OCI-LY7 (cell line): Measurements from ENCODE around the gene SMOC1. TPM values are rescaled to one million over a fixed set of nuclear protein-coding genes. Genes with fewer than 3 reads are reported as not detected.

Experiments used
- BruUV-seq: library from RNA; stranded (reverse); fragments of 400-500 nt; replicated peaks from 2 replicates; lab custom pipeline; 2021; lab: Mats Ljungman, UMichigan
- CTCF ChIA-PET: fragments of 300-600 bp; sonication (Branson Sonifier 250); formaldehyde crosslinking; loops from one replicate; lab custom pipeline; 2022; ENCODE audit warnings: antibody characterized with exemption; ENCODE audit not compliant: unreplicated experiment; lab: Charles Lee
- POLR2A ChIA-PET: fragments of 300-600 bp; sonication (Branson Sonifier 250); formaldehyde crosslinking; loops from one replicate; lab custom pipeline; 2022; ENCODE audit warnings: antibody characterized with exemption; lab: Charles Lee
- DNase-seq: peaks from one replicate; pipeline ENCODE4 v3.0.0-alpha.2; 2015; ENCODE audit warnings: low spot score
- H2AFZ ChIP-seq: fragments of 200-600 bp; sonication (generic), shearing (Covaris generic); 2 replicates; pipeline ENCODE4 v1.6.1; 2014; ENCODE audit warnings: mild to moderate bottlenecking, antibody characterized with exemption, low read length, moderate library complexity
- H3K27ac ChIP-seq: fragments of 200-600 bp; sonication (generic); 2 replicates; pipeline ENCODE4 v1.5.1; 2014; ENCODE audit warnings: mixed run types, low read depth, mild to moderate bottlenecking, moderate library complexity, low read length, inconsistent platforms; ENCODE audit not compliant: poor library complexity, severe bottlenecking
- H3K36me3 ChIP-seq: fragments of 200-600 bp; sonication (generic); 2 replicates; pipeline ENCODE4 v1.6.1; 2014; ENCODE audit warnings: mild to moderate bottlenecking, antibody characterized with exemption, low read length, moderate library complexity, mixed read lengths; ENCODE audit not compliant: insufficient read depth
- H3K4me1 ChIP-seq: fragments of 200-600 bp; sonication (generic); 2 replicates; pipeline ENCODE4 v1.5.1; 2014; ENCODE audit warnings: mild to moderate bottlenecking, low read length; ENCODE audit not compliant: insufficient read depth, poor library complexity, severe bottlenecking
- H3K4me2 ChIP-seq: fragments of 200-600 bp; sonication (generic); 2 replicates; pipeline ENCODE4 v1.6.1; 2014; ENCODE audit warnings: mild to moderate bottlenecking, low read length
- H3K4me3 ChIP-seq: fragments of 200-600 bp; sonication (generic); 2 replicates; pipeline ENCODE4 v1.5.1; 2014; ENCODE audit warnings: mild to moderate bottlenecking, low read depth, low read length; ENCODE audit not compliant: poor library complexity, severe bottlenecking
- H3K79me2 ChIP-seq: fragments of 200-600 bp; sonication (generic); 2 replicates; pipeline ENCODE4 v1.6.1; 2016; ENCODE audit warnings: low read depth, mild to moderate bottlenecking, low read length, moderate library complexity, mixed read lengths; ENCODE audit not compliant: insufficient read depth
- H3K9me2 ChIP-seq: fragments of 200-600 bp; sonication (generic); 2 replicates; pipeline ENCODE4 v1.6.1; 2016; ENCODE audit warnings: mild to moderate bottlenecking, low read length, mixed read lengths; ENCODE audit not compliant: insufficient read depth
- H3K9me3 ChIP-seq: fragments of 200-600 bp; sonication (generic); 2 replicates; pipeline ENCODE4 v1.6.1; 2014; ENCODE audit warnings: mild to moderate bottlenecking, mixed run types, low read length, mixed read lengths
- H4K20me1 ChIP-seq: fragments of 200-600 bp; sonication (generic); 2 replicates; pipeline ENCODE4 v1.6.1; 2014; ENCODE audit warnings: mild to moderate bottlenecking, antibody characterized with exemption, low read length, moderate library complexity, mixed read lengths; ENCODE audit not compliant: insufficient read depth
- CTCF ChIP-seq: fragments of 200-600 bp; sonication (generic); conservative IDR thresholded peaks from 2 replicates; pipeline ENCODE4 v1.5.1; 2014; ENCODE audit warnings: mild to moderate bottlenecking, antibody characterized with exemption, low read length, moderate library complexity, mixed read lengths
- EZH2phosphoT487 ChIP-seq: fragments of 200-600 bp; sonication (generic); IDR thresholded peaks from 2 replicates; pipeline ENCODE4 v1.6.1; 2018; ENCODE audit warnings: low read depth, borderline replicate concordance, mild to moderate bottlenecking, mixed run types, antibody characterized with exemption, low read length, moderate library complexity, mixed read lengths
- intact Hi-C: fragments of 100-400 bp; cut with micrococcal nuclease; formaldehyde crosslinking; loops from one replicate; pipeline ENCODE4 v1.10.0; 2022; ENCODE audit not compliant: unreplicated experiment
- total RNA-seq, 2 experiments: library from RNA; depleted of rRNA in 1 of 2; stranded (reverse); fragments of >200 nt in 1 of 2; shearing (Covaris generic) in 1 of 2; gene quantifications; 2 replicates each; pipeline ENCODE4 v1.2.3, GENCODE V29; 2014 to 2022

Gene SMOC1
- total RNA-seq, 2 experiments from 2014 or later = not detected

DNA sequence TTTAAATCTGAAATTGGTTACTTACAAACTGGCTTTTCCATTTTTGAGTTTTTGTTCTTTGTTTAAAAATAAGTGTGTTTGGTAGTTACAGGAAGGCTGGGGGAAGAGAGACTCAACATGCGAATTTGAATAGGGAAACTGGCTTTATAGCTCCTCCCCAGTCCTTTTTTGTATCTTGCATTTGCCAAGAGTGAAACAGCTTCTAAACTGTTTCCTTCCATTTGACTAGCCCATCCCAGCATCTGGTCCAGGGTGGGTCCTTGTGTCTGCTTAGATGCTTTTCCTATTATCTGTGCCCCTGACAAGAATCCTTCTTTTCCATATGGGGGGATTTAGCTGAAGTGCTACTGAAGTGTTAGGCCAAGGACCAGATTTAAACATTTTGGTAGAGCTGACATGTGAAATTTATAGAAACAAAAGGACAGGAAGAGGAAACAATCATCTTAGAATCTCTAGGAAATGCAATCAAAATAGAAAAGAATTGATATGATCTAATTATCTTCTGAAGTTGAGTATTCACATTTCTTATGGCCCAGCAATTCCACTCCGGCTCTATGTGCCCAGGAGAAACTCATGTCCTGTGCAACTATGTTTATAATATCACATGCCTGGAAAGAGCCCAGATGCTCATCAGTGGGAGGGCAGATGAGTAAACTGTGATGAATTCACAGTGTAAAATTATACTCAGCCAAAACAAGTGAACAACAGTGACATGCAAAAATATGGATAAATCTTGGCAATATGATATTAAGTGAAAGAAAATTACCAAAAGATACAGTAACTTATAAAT, 7.4 kb downstream of the SMOC1 start:
- no peak overlapping the region for H3K4me3 ChIP-seq
- no peaks in the 10 kb centered on the region for H3K36me3 ChIP-seq
- CTCF ChIA-PET = no interaction called here
- H3K4me1 ChIP-seq = no peaks in the 10 kb centered on the region
- H3K79me2 ChIP-seq = no peaks in the 10 kb centered on the region
- no peaks in the 10 kb centered on the region for H3K9me3 ChIP-seq
- H3K9me2 ChIP-seq = no peaks in the 10 kb centered on the region
- no peaks in the 10 kb centered on the region for H4K20me1 ChIP-seq
- no peak overlapping the region for H3K4me2 ChIP-seq
- DNase-seq = no peak
- BruUV-seq = no TSS peak
- TF ChIP-seq EZH2phosphoT487 (no peak), CTCF (no peak)
- intact Hi-C loops = no loop called here
- no peak overlapping the region for H2AFZ ChIP-seq
- POLR2A ChIA-PET = no interaction called here
- no peak overlapping the region for H3K27ac ChIP-seq

DNA sequence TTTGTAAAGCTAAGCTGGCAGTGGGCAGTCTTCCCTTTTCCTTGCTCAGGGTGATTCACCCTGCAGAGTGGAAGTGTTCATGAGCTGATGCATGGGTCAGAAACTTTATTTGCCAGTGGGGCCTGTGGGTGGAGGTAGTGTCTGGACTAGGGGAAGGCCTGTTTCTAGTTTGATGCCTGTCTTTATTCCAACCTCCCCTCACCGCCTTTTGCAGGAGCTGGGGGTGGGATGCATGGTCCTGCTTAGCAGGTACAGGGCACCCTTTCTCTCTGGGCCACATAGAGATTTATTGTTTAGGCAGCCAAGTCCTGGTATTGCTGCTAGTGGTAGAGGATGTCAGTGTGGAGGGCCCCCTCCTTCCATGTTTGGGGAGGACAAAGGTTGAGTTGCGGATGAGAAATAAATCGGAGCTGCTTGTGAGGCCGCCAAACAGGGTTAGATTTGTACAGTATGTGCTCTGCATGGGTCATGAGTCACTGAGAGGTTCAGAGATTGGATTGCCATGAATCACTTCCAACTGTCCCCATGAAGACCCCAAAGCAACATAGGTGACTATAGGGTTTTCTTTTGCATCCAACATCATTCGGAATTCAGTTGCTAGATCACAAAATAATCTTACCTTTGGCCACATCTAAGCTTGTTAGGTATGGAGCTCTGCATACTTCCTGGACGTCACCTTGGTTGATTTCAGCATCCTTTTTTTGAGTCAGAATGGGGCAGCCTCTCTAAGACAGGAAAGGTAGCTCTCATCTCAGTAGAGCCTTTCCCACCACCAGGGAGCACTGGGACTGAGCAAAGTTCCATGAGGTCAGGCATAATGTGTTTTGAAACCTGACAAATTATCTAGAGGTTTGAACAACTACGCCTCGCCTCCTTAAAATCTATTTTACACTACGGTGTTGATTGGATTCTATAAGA, 8.8 kb downstream of the SMOC1 start:
- Histone ChIP-seq H3K4me3 (no peak overlapping the region), H3K4me1 (no peaks in the 10 kb centered on the region), H3K4me2 (no peak overlapping the region), H3K79me2 (no peaks in the 10 kb centered on the region), H3K9me2 (no peaks in the 10 kb centered on the region), H3K36me3 (no peaks in the 10 kb centered on the region), H4K20me1 (no peaks in the 10 kb centered on the region), H3K9me3 (no peaks in the 10 kb centered on the region), H2AFZ (no peak overlapping the region), H3K27ac (no peak overlapping the region)
- CTCF ChIA-PET = no interaction called here
- BruUV-seq = no TSS peak
- DNase-seq = no peak
- TF ChIP-seq EZH2phosphoT487 = no peak
- no peak for TF ChIP-seq CTCF
- POLR2A ChIA-PET = interaction anchor here (0.6 kb wide), 1 partner anchor 689 kb away, joined by 3 read pairs; no protein-coding TSS in a partner anchor
- intact Hi-C loops = no loop called here
